ENCODE data around the gene GTF2B. TPM values are rescaled to one million over a fixed set of nuclear protein-coding genes. Genes with fewer than 3 reads are reported as not detected.
"Not testable (repeated sequence)": the region's sequence is repeated elsewhere in the genome, so short reads cannot be mapped to it uniquely, and the experiment has no call there.

GTF2B gene
- total RNA-seq, 3 donors from 2014 or later (not counting 1 experiment from before 2014, with no cell fraction given): 45.6 to 71.3 (median 55.6) TPM

- H3K4me3 Mint-ChIP-seq: no peak overlapping the region
- Histone ChIP-seq H3K36me3 (ENCODE audit: control insufficient read depth, insufficient read depth, low read length) (peaks cover 13% of the 10 kb centered on the region), H3K4me3 (ENCODE audit: low read length) (no peak overlapping the region), H3K27ac (ENCODE audit: low read length) (no peak overlapping the region), H3K27me3 (ENCODE audit: control insufficient read depth, insufficient read depth, low read length) (no peaks in the 10 kb centered on the region), H3K9me3 (ENCODE audit: control insufficient read depth, insufficient read depth, low read length) (no peaks in the 10 kb centered on the region), H3K4me1 (ENCODE audit: control insufficient read depth, insufficient read depth, low read length) (no peaks in the 10 kb centered on the region)
- intact Hi-C loops (cut with micrococcal nuclease): no loop called here
- H3K4me1 Mint-ChIP-seq: no peaks in the 10 kb centered on the region
- TF ChIP-seq CTCF (IDR thresholded peaks at IDR 0.05): no peak
- no CpG with 5 or more reads among the region's 1 CpG for WGBS (ENCODE audit: insufficient coverage)
- no peaks in the 10 kb centered on the region for H3K9me3 Mint-ChIP-seq
- H3K27me3 Mint-ChIP-seq (ENCODE audit: low read depth in 2 of 2): no peaks in the 10 kb centered on the region
- no peak overlapping the region for H3K27ac Mint-ChIP-seq
- no peaks in the 10 kb centered on the region for H3K36me3 Mint-ChIP-seq
- no peak for ATAC-seq
- DNase-seq: no peak
These were observed 43.7 kb downstream of the GTF2B start for GRCh38 chr1:88847643-88848042.

GRCh38 chr1:88825721-88826120 lies 65.6 kb downstream of the GTF2B start:
- H3K4me3 Mint-ChIP-seq: no peak overlapping the region
- H3K4me1 Mint-ChIP-seq: no peaks in the 10 kb centered on the region
- no peaks in the 10 kb centered on the region for H3K4me1 ChIP-seq (ENCODE audit: control insufficient read depth, insufficient read depth, low read length)
- H3K36me3 ChIP-seq (ENCODE audit: control insufficient read depth, insufficient read depth, low read length): peaks cover 44% of the 10 kb centered on the region
- 97% methylated on average over 2 of the region's 2 CpGs for WGBS (ENCODE audit: insufficient coverage)
- peaks cover 7% of the 10 kb centered on the region for H3K36me3 Mint-ChIP-seq
- ATAC-seq (no peak), DNase-seq (no peak)
- no peak for TF ChIP-seq CTCF (IDR thresholded peaks at IDR 0.05)
- H3K9me3 ChIP-seq (ENCODE audit: control insufficient read depth, insufficient read depth, low read length): no peaks in the 10 kb centered on the region
- no peak overlapping the region for H3K27ac ChIP-seq (ENCODE audit: low read length)
- no peaks in the 10 kb centered on the region for H3K27me3 ChIP-seq (ENCODE audit: control insufficient read depth, insufficient read depth, low read length)
- intact Hi-C loops (cut with micrococcal nuclease): no loop called here
- no peak overlapping the region for H3K4me3 ChIP-seq (ENCODE audit: low read length)
- no peaks in the 10 kb centered on the region for H3K9me3 Mint-ChIP-seq
- no peak overlapping the region for H3K27ac Mint-ChIP-seq
- H3K27me3 Mint-ChIP-seq (ENCODE audit: low read depth in 2 of 2): no peaks in the 10 kb centered on the region

- WGBS (ENCODE audit: insufficient coverage): 100% methylated on average over 3 of the region's 3 CpGs
These were observed 71.7 kb downstream of the GTF2B start for GRCh38 chr1:88819642-88820041.

GRCh38 chr1:88813471-88813870 lies 77.9 kb downstream of the GTF2B start:
- Histone ChIP-seq H3K36me3 (ENCODE audit: control insufficient read depth, insufficient read depth, low read length) (peaks cover 41% of the 10 kb centered on the region), H3K9me3 (ENCODE audit: control insufficient read depth, insufficient read depth, low read length) (no peaks in the 10 kb centered on the region), H3K27ac (ENCODE audit: low read length) (no peak overlapping the region), H3K4me3 (ENCODE audit: low read length) (no peak overlapping the region), H3K4me1 (ENCODE audit: control insufficient read depth, insufficient read depth, low read length) (no peaks in the 10 kb centered on the region), H3K27me3 (ENCODE audit: control insufficient read depth, insufficient read depth, low read length) (no peaks in the 10 kb centered on the region)
- Mint-ChIP-seq H3K9me3 (no peaks in the 10 kb centered on the region), H3K36me3 (no peaks in the 10 kb centered on the region), H3K27me3 (ENCODE audit: low read depth in 2 of 2) (no peaks in the 10 kb centered on the region), H3K4me3 (no peak overlapping the region), H3K27ac (no peak overlapping the region), H3K4me1 (no peaks in the 10 kb centered on the region)
- ATAC-seq (no peak), DNase-seq (no peak)
- TF ChIP-seq CTCF (IDR thresholded peaks at IDR 0.05): no peak
- WGBS (ENCODE audit: insufficient coverage): 95% methylated on average over 1 of the region's 1 CpG
- intact Hi-C loops (cut with micrococcal nuclease): no loop called here

More at GRCh38 chr1:88819642-88820041, 71.7 kb downstream of the GTF2B start:
- H3K4me1 Mint-ChIP-seq; H3K27ac ChIP-seq (ENCODE audit: low read length); H3K9me3 ChIP-seq (ENCODE audit: control insufficient read depth, insufficient read depth, low read length); H3K4me3 ChIP-seq (ENCODE audit: low read length); H3K27me3 Mint-ChIP-seq (ENCODE audit: low read depth in 2 of 2); intact Hi-C loops (cut with micrococcal nuclease); H3K9me3 Mint-ChIP-seq; H3K4me3 Mint-ChIP-seq; DNase-seq; ATAC-seq; H3K36me3 Mint-ChIP-seq; H3K4me1 ChIP-seq (ENCODE audit: control insufficient read depth, insufficient read depth, low read length); H3K27ac Mint-ChIP-seq; H3K27me3 ChIP-seq (ENCODE audit: control insufficient read depth, insufficient read depth, low read length): not testable (repeated sequence)
- peaks cover 24% of the 10 kb centered on the region for H3K36me3 ChIP-seq (ENCODE audit: control insufficient read depth, insufficient read depth, low read length)

Data from natural killer cell (primary cell).